NCI-H1417 treated with DMSO at 0.1 percent for 48 hours (cell line): ENCODE results near the gene ICAM4.
"Not testable (repeated sequence)": the region's sequence is repeated elsewhere in the genome, so short reads cannot be mapped to it uniquely, and the experiment has no call there.

Experiments used
- DNase-seq: peaks from one replicate; lab custom pipeline; 2025; lab: John Stamatoyannopoulos, UW

ICAM4 gene, protein sequence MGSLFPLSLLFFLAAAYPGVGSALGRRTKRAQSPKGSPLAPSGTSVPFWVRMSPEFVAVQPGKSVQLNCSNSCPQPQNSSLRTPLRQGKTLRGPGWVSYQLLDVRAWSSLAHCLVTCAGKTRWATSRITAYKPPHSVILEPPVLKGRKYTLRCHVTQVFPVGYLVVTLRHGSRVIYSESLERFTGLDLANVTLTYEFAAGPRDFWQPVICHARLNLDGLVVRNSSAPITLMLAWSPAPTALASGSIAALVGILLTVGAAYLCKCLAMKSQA

GRCh38 chr19:10286803-10287737 is at the start of gene ICAM4:
Gene ICAM4 (plus strand): TSS chr19:10286955. CDS start chr19:10287013, 58 bp downstream.
- no peak for DNase-seq

DNA sequence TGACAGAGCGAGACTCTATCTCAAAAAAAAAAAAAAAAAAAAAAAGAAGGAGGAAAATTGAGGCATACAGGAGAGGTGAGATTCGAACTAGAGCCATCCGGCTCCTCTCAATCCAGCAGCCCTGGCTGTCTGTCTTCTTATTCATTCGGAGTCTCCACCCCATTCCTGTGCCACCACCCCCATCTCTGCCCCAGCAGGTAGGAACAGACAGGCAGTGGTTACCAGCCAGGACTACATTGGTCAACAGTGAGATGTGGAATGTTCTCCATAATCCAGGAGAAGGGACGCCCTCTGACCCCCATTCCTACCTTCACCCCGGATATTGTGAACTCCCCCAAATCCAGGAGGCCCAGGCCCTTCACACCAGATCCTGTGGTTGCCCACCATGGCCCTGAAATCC is 49.1 kb upstream of the ICAM4 start:
- DNase-seq: no peak

- DNase-seq: peak; percentile 86
Measured at GRCh38 chr19:10238172-10238783, 48.5 kb upstream of the ICAM4 start.

GRCh38 chr19:10241826-10242449 is 44.8 kb upstream of the ICAM4 start:
- not testable (repeated sequence) for DNase-seq

DNA sequence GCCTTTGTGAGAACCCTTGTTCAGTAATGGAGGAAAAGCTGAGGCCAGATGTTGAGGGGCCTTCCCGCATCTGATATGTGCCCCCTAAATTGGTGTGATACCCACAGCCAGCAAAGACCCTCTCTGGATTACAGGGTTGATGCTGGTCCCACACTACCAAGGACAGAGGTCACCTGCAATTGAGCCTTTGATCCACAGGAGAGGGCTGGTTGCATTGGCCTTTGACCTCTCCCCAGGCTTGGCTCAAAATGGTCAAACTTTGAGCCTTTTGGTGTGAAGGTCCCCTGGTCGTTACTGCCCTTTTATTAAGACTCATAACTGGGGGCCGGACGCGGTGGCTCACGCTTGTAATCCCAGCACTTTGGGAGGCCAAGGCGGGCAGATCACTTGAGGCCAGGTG is 43.1 kb upstream of the ICAM4 start:
- DNase-seq: no peak

GRCh38 chr19:10245189-10245939 is 41.4 kb upstream of the ICAM4 start:
- no peak for DNase-seq

DNA sequence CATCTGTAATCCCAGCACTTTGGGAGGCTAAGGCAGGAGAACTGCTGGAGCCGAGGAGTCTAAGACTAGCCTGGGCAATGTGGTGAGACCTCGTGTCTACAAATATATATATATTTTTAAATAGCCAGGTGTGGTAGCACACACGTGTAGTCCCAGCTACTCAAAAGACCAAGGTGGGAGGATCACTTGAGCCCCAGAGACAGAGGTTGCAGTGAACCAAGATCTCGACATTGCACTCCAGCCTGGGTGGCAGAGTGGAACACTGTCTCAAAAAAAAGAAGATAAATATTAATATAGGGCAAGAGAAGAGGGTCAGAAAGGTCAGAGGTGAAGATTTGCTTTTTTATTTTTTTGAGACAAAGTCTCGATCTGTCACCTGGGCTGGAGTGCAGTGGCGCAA is 40.2 kb upstream of the ICAM4 start:
- no peak for DNase-seq

- peak; percentile 87 for DNase-seq
Measured at GRCh38 chr19:10251792-10252694, 34.7 kb upstream of the ICAM4 start, which contains the start of gene MRPL4. Gene MRPL4 (plus strand): TSS chr19:10252214. CDS start chr19:10252254, 40 bp downstream.

- no peak for DNase-seq
Measured at GRCh38 chr19:10252707-10253106, 34.0 kb upstream of the ICAM4 start.

DNA sequence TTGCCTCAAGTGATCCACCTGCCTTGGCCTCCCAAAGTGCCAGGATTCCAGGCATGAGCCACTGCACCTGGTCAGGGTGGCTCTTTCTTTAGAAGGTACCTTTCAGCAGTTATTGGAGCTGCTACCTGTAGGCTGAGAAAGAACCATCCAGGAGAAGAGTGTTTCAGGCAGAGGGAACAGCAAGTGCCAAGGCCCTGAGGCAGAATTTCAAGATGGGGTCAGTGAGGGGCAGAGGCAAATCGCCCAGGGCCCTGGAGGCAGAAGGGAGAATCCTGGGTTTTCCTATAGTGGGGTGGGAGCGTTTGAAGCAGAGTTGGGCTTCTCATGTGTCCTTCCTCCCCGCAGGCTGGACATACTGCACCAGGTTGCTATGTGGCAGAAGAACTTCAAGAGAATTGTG is 32.5 kb upstream of the ICAM4 start:
- no peak for DNase-seq

GRCh38 chr19:10255358-10255757 is 31.4 kb upstream of the ICAM4 start:
- no peak for DNase-seq

GRCh38 chr19:10256551-10256950 is 30.2 kb upstream of the ICAM4 start:
- DNase-seq: no peak

- DNase-seq: no peak
Measured at GRCh38 chr19:10256970-10257615, 29.7 kb upstream of the ICAM4 start.

DNA sequence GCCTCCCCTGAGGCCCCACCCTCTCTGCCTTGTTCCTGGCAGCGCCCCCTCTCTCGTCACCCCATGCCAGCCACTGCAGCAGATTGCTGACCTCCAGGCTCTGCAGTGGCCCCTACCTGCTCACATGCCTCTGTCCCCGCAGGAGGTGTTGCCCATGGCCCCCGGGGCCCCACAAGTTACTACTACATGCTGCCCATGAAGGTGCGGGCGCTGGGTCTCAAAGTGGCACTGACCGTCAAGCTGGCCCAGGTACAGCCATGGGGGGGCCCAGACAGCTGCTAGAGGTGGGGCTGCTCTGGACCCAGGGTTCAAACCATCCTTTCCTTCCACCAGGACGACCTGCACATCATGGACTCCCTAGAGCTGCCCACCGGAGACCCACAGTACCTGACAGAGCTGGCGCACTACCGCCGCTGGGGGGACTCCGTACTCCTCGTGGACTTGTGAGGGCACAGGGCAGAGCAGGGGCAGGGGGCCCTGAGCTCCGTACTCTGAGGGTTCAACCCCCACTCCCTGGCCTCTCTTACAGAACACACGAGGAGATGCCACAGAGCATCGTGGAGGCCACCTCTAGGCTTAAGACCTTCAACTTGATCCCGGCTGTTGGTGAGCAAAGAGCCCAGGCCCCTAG is 28.6 kb upstream of the ICAM4 start:
- no peak for DNase-seq

DNA sequence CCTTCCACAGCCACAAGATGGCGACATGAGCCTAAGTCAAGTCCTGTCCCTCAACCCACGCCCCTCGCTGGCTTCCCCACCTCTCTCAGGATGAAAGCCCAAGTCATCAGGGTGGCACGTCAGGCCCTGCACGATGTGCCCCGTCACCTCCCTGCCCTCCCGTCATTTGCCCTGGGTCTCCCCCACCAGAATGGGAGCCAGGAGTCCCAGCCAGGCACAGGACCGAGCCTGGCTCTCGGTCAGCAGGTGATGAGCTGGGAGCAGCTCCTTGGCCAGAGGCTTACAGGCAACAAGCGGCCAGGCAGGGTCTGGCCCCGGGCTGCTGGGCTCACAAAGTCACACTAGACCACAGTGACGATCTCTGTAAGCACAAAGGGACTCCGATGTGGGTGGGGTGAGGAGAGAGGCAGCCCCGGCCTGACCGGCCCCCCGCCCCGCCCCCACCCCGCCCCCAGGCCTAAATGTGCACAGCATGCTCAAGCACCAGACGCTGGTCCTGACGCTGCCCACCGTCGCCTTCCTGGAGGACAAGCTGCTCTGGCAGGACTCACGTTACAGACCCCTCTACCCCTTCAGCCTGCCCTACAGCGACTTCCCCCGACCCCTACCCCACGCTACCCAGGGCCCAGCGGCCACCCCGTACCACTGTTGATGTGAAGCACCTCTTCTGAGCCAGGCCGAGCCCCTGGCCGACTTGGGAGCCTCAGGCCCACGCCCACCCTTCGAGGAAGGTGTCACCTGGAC is 27.4 kb upstream of the ICAM4 start:
- peak; percentile 45 for DNase-seq

- DNase-seq: no peak
Measured at GRCh38 chr19:10260141-10260584, 26.6 kb upstream of the ICAM4 start.

DNA sequence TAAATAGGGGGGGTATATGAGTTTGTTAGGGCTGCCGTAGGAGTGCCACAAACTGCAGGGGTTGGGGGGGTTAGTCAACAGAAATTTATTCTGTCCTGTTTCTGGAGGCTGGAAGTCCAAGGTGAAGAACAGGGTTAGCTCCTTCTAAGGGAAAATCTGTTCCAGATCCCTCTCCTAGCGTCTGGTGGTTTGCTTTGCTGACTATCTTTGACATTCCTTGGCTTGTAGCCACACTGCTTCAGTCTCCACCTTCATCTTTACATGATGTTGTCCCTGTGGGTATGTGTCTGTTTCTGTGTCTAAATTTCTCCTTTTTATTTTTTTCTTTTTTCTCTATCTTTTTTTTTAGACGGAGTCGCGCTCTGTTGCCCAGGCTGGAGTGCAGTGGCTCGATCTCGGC is 24.0 kb upstream of the ICAM4 start:
- DNase-seq: no peak

GRCh38 chr19:10266706-10267105 is 20.0 kb upstream of the ICAM4 start:
- no peak for DNase-seq

DNA sequence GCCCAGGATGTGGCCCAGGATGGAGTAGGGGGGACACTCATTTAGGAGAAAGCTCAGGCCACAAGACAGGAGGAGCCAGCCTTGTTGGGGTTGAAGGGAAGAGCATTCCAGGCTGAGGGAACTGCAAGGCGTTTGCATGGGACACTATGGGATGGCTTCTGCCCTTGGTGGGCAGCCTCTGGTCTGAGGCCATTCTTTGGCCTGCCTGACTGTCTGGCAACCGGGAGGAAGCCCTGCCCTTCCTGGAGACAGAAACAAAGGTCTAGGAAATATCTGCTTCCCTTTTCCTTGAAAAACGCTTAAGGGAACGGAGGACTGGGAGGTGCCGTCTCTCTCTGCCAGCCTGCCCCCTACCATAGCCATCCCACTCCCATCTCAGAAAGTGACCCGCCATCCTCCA is 18.7 kb upstream of the ICAM4 start:
- no peak for DNase-seq
